Hepatocyte (in vitro differentiated cells): ENCODE measurements around the gene ZNRF1. TPM values are rescaled to one million over a fixed set of nuclear protein-coding genes. Genes with fewer than 3 reads are reported as not detected.

Experiments
- DNase-seq: peaks from one replicate; pipeline ENCODE4 v3.0.0-alpha.2; 2016; ENCODE audit warnings: low spot score
- H2AFZ ChIP-seq: fragments of 200-600 bp; sonication (generic); 2 replicates; pipeline ENCODE4 v1.6.0; 2016; ENCODE audit warnings: antibody characterized with exemption, mild to moderate bottlenecking
- H3K27ac ChIP-seq: fragments of 200-600 bp; sonication (generic); 2 replicates; pipeline ENCODE4 v1.5.1; 2016; ENCODE audit warnings: mild to moderate bottlenecking
- H3K27me3 ChIP-seq: fragments of 200-600 bp; sonication (generic); 2 replicates; pipeline ENCODE4 v1.6.1; 2016
- H3K36me3 ChIP-seq: fragments of 200-600 bp; sonication (generic); replicated peaks from 2 replicates; pipeline ENCODE4 v1.5.1; 2016; ENCODE audit warnings: low read depth; ENCODE audit not compliant: insufficient read depth
- H3K4me1 ChIP-seq: fragments of 200-600 bp; sonication (generic); 2 replicates; pipeline ENCODE4 v1.5.1; 2016; ENCODE audit warnings: mild to moderate bottlenecking, moderate library complexity; ENCODE audit not compliant: insufficient read depth
- H3K4me2 ChIP-seq: fragments of 200-600 bp; sonication (generic); 2 replicates; pipeline ENCODE4 v1.6.0; 2016
- H3K4me3 ChIP-seq: fragments of 200-600 bp; sonication (generic); 2 replicates; pipeline ENCODE4 v1.5.1; 2016; ENCODE audit warnings: mild to moderate bottlenecking
- H3K79me2 ChIP-seq: fragments of 200-600 bp; sonication (generic); 2 replicates; pipeline ENCODE4 v1.6.0; 2017; ENCODE audit warnings: mild to moderate bottlenecking
- H3K9me2 ChIP-seq: fragments of 200-600 bp; sonication (generic); replicated peaks from 2 replicates; pipeline ENCODE4 v1.6.0; 2017; ENCODE audit warnings: mild to moderate bottlenecking; ENCODE audit not compliant: insufficient read depth
- H3K9me3 ChIP-seq: fragments of 200-600 bp; sonication (generic); 2 replicates; pipeline ENCODE4 v1.5.1; 2016; ENCODE audit warnings: low read depth, mild to moderate bottlenecking
- H4K20me1 ChIP-seq: fragments of 200-600 bp; sonication (generic); 2 replicates; pipeline ENCODE4 v1.6.0; 2016; ENCODE audit warnings: mild to moderate bottlenecking; ENCODE audit not compliant: insufficient read depth, poor library complexity, severe bottlenecking
- CTCF ChIP-seq: fragments of 200-600 bp; sonication (generic); IDR thresholded peaks from 2 replicates; pipeline ENCODE4 v1.5.1; 2016; ENCODE audit warnings: antibody characterized with exemption, mild to moderate bottlenecking; ENCODE audit not compliant: poor library complexity
- EZH2 ChIP-seq: fragments of 200-600 bp; sonication (generic); IDR thresholded peaks from 2 replicates; pipeline ENCODE4 v1.6.1; 2016; ENCODE audit warnings: antibody characterized with exemption, mild to moderate bottlenecking, borderline replicate concordance
- EZH2phosphoT487 ChIP-seq: fragments of 200-600 bp; sonication (generic); IDR thresholded peaks from one replicate; pipeline ENCODE4 v1.6.1; 2018; ENCODE audit warnings: antibody characterized with exemption, mild to moderate bottlenecking, low read depth, moderate library complexity; ENCODE audit not compliant: unreplicated experiment, severe bottlenecking
- WGBS: methylation state at CpG from one replicate; pipeline ENCODE4 v1.1.6; 2016; ENCODE audit warnings: low lambda C conversion rate; ENCODE audit errors: missing lambda C conversion rate; 5-methylcytosine and 5-hydroxymethylcytosine counted together
- polyA plus RNA-seq: library from polyadenylated mRNA; unstranded; fragments of >200 nt; fragmentation: Nextera tagmentation; extraction: Ambion mirVana; gene quantifications from 2 replicates; pipeline ENCODE4 v1.2.1, GENCODE V29; 2016
- total RNA-seq: library from RNA; depleted of rRNA; stranded (reverse); fragments of >200 nt; gene quantifications from 2 replicates; pipeline ENCODE4 v1.2.3, GENCODE V29; 2014

ZNRF1 gene
- total RNA-seq (23.0 and 26.0 TPM in 2 replicates), polyA plus RNA-seq (46.5 and 47.8 TPM in 2 replicates)

DNA sequence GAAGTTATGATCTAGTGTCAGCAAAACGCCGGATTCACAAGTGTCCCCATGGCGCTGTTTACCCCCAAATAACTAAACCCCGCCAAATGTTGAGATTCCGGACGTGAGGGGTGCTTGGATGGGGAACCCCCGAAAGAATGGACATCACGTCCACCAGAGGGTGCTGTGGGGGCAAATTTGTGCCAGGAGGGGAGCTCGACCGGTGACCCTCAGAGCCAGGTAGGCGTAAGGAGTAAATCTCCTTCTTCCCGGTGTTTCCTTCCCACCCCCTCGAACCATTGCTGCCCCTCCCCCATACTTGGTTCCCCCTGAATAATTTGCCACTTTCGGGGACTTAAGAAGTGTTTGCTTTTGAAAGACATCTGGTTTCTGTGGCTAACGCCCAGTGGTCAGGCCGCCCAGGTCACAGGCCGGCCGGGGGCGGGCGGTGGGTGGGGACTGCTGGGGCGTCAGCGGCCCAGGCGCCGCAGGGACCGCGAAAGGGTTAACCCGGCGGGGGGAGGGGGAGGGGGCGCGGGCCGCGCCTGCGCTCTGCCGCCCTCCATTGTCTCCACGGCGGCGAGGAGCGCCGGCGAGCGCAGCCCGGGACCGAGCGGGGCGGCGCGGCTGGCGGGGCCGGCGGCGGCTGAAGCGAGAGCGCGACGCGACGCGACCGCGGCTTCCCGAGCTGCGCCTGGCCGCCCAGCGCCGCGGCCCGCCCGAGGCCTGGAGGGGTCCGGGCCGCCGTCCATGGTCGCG is at the start of gene ZNRF1:
TSS of gene ZNRF1 (plus strand) at position 544 of the 738 bp plus-strand sequence. CDS start 648 bp downstream, outside the sequence.
- H3K4me1 ChIP-seq = peaks cover 18% of the 10 kb centered on the region
- 7% methylated on average over 13 of the region's 73 CpGs for WGBS
- H3K27ac ChIP-seq = peak within 1 kb of the TSS; percentile 94
- no peaks in the 10 kb centered on the region for H3K9me2 ChIP-seq
- peak within 1 kb of the TSS; percentile 98 for H3K4me3 ChIP-seq
- H3K36me3 ChIP-seq = no peaks in the 10 kb centered on the region
- H3K9me3 ChIP-seq = no peaks in the 10 kb centered on the region
- H4K20me1 ChIP-seq = peaks cover 41% of the 10 kb centered on the region
- H2AFZ ChIP-seq = peak within 1 kb of the TSS; percentile 90
- no peaks in the 10 kb centered on the region for H3K27me3 ChIP-seq
- TF ChIP-seq CTCF (peak; percentile 80), EZH2phosphoT487 (no peak), EZH2 (no peak)
- peak; percentile 92 for DNase-seq
- H3K79me2 ChIP-seq = peaks cover 45% of the 10 kb centered on the region
- peak within 1 kb of the TSS; percentile 93 for H3K4me2 ChIP-seq

- H3K4me1 ChIP-seq = no peaks in the 10 kb centered on the region
- no peak overlapping the region for H3K27ac ChIP-seq
- H3K9me3 ChIP-seq = no peaks in the 10 kb centered on the region
- H3K79me2 ChIP-seq = no peaks in the 10 kb centered on the region
- H3K9me2 ChIP-seq = no peaks in the 10 kb centered on the region
- no peak for DNase-seq
- H3K27me3 ChIP-seq = no peaks in the 10 kb centered on the region
- 80% methylated on average over 3 of the region's 3 CpGs for WGBS
- no peaks in the 10 kb centered on the region for H4K20me1 ChIP-seq
- TF ChIP-seq CTCF (no peak), EZH2 (no peak), EZH2phosphoT487 (no peak)
- no peak overlapping the region for H2AFZ ChIP-seq
- H3K36me3 ChIP-seq = no peaks in the 10 kb centered on the region
- H3K4me3 ChIP-seq = no peak overlapping the region
- no peak overlapping the region for H3K4me2 ChIP-seq
Measured at GRCh38 chr16:74949309-74949708, 49.5 kb upstream of the ZNRF1 start.

GRCh38 chr16:74950511-74950910 is 48.3 kb upstream of the ZNRF1 start:
- no peak overlapping the region for H3K27ac ChIP-seq
- WGBS = 97% methylated on average over 7 of the region's 7 CpGs
- TF ChIP-seq CTCF (no peak), EZH2phosphoT487 (no peak), EZH2 (no peak)
- H3K9me2 ChIP-seq = no peaks in the 10 kb centered on the region
- no peaks in the 10 kb centered on the region for H3K9me3 ChIP-seq
- H3K36me3 ChIP-seq = no peaks in the 10 kb centered on the region
- no peaks in the 10 kb centered on the region for H3K27me3 ChIP-seq
- no peak overlapping the region for H3K4me2 ChIP-seq
- no peaks in the 10 kb centered on the region for H4K20me1 ChIP-seq
- no peaks in the 10 kb centered on the region for H3K4me1 ChIP-seq
- no peak overlapping the region for H2AFZ ChIP-seq
- no peaks in the 10 kb centered on the region for H3K79me2 ChIP-seq
- no peak for DNase-seq
- H3K4me3 ChIP-seq = no peak overlapping the region
